ENCODE results near the gene HSD3B2.

DNA sequence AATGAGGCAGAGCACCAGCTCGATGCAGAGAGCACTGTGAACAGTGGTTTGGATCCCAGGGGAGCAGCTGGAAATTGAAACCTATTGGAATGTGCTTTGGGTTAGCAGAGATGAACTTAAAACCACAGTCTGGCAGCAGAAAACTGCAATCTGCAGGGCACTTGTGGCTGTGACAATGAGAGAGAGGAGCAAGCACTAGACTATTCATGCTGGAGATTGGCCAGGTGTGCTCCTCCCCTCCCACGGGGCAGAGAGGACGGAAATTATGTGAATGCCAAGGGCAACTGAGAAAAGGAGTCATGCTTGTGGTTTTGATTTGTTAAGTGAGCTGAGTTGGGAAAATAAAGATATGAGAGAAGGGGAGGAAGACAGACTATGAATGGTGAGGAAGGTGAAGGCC, 38.1 kb downstream of the HSD3B2 start:
- no peak for TF ChIP-seq POLR2A (IDR thresholded peaks at IDR 0.05; ENCODE audit: low read length)
- TF ChIP-seq GATA1 (IDR thresholded peaks at IDR 0.05; ENCODE audit: low read depth, low read length) = no peak
